ENCODE results near the gene SPINK8.
"Not testable (repeated sequence)": the region's sequence is repeated elsewhere in the genome, so short reads cannot be mapped to it uniquely, and the experiment has no call there.

The SPINK8 gene

GRCh38 chr3:48347500-48347899 is 14.0 kb upstream of the SPINK8 start:
- Mint-ChIP-seq H3K4me3 (no peak overlapping the region), H3K4me1 (no peaks in the 10 kb centered on the region), H3K9me3 (no peaks in the 10 kb centered on the region), H3K27me3 (ENCODE audit: low read depth) (peaks cover under 1% of the 10 kb centered on the region), H3K36me3 (ENCODE audit: low read depth) (no peaks in the 10 kb centered on the region), H3K27ac (no peak overlapping the region)
- TF ChIP-seq CTCF (IDR thresholded peaks at IDR 0.05; ENCODE audit: unreplicated experiment in 3 of 3) = no peak

GRCh38 chr3:48345946-48346572 is 12.6 kb upstream of the SPINK8 start:
- Mint-ChIP-seq H3K36me3 (ENCODE audit: low read depth) (no peaks in the 10 kb centered on the region), H3K9me3 (no peaks in the 10 kb centered on the region), H3K27me3 (ENCODE audit: low read depth) (no peaks in the 10 kb centered on the region), H3K4me1 (no peaks in the 10 kb centered on the region), H3K4me3 (no peak overlapping the region), H3K27ac (no peak overlapping the region)
- no peak for TF ChIP-seq CTCF (IDR thresholded peaks at IDR 0.05; ENCODE audit: unreplicated experiment in 3 of 3)

- no peak overlapping the region for H3K27ac Mint-ChIP-seq
- H3K9me3 Mint-ChIP-seq = no peaks in the 10 kb centered on the region
- H3K4me3 Mint-ChIP-seq = no peak overlapping the region
- no peaks in the 10 kb centered on the region for H3K27me3 Mint-ChIP-seq (ENCODE audit: low read depth)
- no peaks in the 10 kb centered on the region for H3K4me1 Mint-ChIP-seq
- H3K36me3 Mint-ChIP-seq (ENCODE audit: low read depth) = no peaks in the 10 kb centered on the region
- TF ChIP-seq CTCF (IDR thresholded peaks at IDR 0.05; ENCODE audit: unreplicated experiment in 3 of 3) = no peak
These were observed 11.5 kb upstream of the SPINK8 start for GRCh38 chr3:48344867-48345507.

GRCh38 chr3:48343432-48343831 is 10.0 kb upstream of the SPINK8 start:
- H3K4me1 Mint-ChIP-seq = no peaks in the 10 kb centered on the region
- no peak for TF ChIP-seq CTCF (IDR thresholded peaks at IDR 0.05; ENCODE audit: unreplicated experiment in 3 of 3)
- H3K4me3 Mint-ChIP-seq = no peak overlapping the region
- no peaks in the 10 kb centered on the region for H3K9me3 Mint-ChIP-seq
- no peaks in the 10 kb centered on the region for H3K36me3 Mint-ChIP-seq (ENCODE audit: low read depth)
- H3K27me3 Mint-ChIP-seq (ENCODE audit: low read depth) = no peaks in the 10 kb centered on the region
- no peak overlapping the region for H3K27ac Mint-ChIP-seq

GRCh38 chr3:48338635-48339034 is 5.2 kb upstream of the SPINK8 start:
- peaks cover 4% of the 10 kb centered on the region for H3K27me3 Mint-ChIP-seq (ENCODE audit: low read depth)
- no peak overlapping the region for H3K4me3 Mint-ChIP-seq
- no peak for TF ChIP-seq CTCF (IDR thresholded peaks at IDR 0.05; ENCODE audit: unreplicated experiment in 3 of 3)
- H3K9me3 Mint-ChIP-seq = no peaks in the 10 kb centered on the region
- H3K4me1 Mint-ChIP-seq = no peaks in the 10 kb centered on the region
- H3K36me3 Mint-ChIP-seq (ENCODE audit: low read depth) = no peaks in the 10 kb centered on the region
- H3K27ac Mint-ChIP-seq = no peak overlapping the region

GRCh38 chr3:48337536-48337935 is 4.1 kb upstream of the SPINK8 start:
- H3K9me3 Mint-ChIP-seq; H3K27ac Mint-ChIP-seq; H3K27me3 Mint-ChIP-seq (ENCODE audit: low read depth); H3K36me3 Mint-ChIP-seq (ENCODE audit: low read depth); H3K4me3 Mint-ChIP-seq; H3K4me1 Mint-ChIP-seq: not testable (repeated sequence)

GRCh38 chr3:48335286-48335685 is 1.8 kb upstream of the SPINK8 start:
- not testable (repeated sequence) for H3K4me3 Mint-ChIP-seq; H3K27ac Mint-ChIP-seq; H3K4me1 Mint-ChIP-seq; H3K36me3 Mint-ChIP-seq (ENCODE audit: low read depth); H3K27me3 Mint-ChIP-seq (ENCODE audit: low read depth); H3K9me3 Mint-ChIP-seq

All from nephron (organoid).